Measurements from ENCODE around the gene RAB7B.

RAB7B gene

GRCh38 chr1:205950826-205951549 is 52.2 kb downstream of the RAB7B start:
- Histone ChIP-seq H3K4me3 (ENCODE audit: low read length) (no peak overlapping the region), H3K79me2 (ENCODE audit: low read length) (no peaks in the 10 kb centered on the region), H4K20me1 (ENCODE audit: insufficient read depth, low read length) (no peaks in the 10 kb centered on the region), H2AFZ (ENCODE audit: low read depth, low read length) (no peak overlapping the region), H3K27ac (ENCODE audit: low read length) (no peak overlapping the region), H3K36me3 (replicated peaks; ENCODE audit: low read depth, low read length) (no peaks in the 10 kb centered on the region), H3K4me1 (ENCODE audit: low read length) (peaks cover 12% of the 10 kb centered on the region), H3K9ac (ENCODE audit: low read length) (no peak overlapping the region), H3K9me3 (ENCODE audit: insufficient read depth, low read length) (no peaks in the 10 kb centered on the region), H3K4me2 (ENCODE audit: low read length) (no peak overlapping the region), H3K27me3 (ENCODE audit: low read depth, low read length) (peaks cover 26% of the 10 kb centered on the region)
- TF ChIP-seq CTCF (IDR thresholded peaks at IDR 0.05; ENCODE audit: low read depth, low read length): no peak

DNA sequence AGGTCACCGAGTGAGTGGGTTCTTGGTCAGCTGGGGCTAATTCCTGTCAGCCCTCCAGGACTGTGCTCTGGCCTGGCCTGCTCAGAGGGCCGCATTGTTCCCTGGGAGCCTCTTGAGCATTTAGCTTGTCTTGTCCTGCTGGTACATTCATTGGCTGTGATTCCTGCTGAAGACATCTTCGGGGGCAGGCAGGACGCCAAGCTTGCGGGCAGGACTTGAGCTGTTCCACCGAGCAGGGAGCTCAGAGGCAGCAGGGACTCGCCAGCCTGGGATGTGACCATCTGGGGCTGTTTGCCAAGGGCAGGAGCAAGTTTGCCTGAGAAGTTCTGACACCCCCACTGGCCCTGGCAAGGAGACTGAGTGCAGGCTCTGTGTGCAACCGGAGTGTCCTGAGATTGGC is 52.9 kb downstream of the RAB7B start:
- Histone ChIP-seq H3K9ac (ENCODE audit: low read length) (no peak overlapping the region), H4K20me1 (ENCODE audit: insufficient read depth, low read length) (no peaks in the 10 kb centered on the region), H3K36me3 (replicated peaks; ENCODE audit: low read depth, low read length) (no peaks in the 10 kb centered on the region), H3K27me3 (ENCODE audit: low read depth, low read length) (peaks cover 29% of the 10 kb centered on the region), H2AFZ (ENCODE audit: low read depth, low read length) (no peak overlapping the region), H3K4me2 (ENCODE audit: low read length) (no peak overlapping the region), H3K79me2 (ENCODE audit: low read length) (no peaks in the 10 kb centered on the region), H3K9me3 (ENCODE audit: insufficient read depth, low read length) (no peaks in the 10 kb centered on the region), H3K27ac (ENCODE audit: low read length) (no peak overlapping the region), H3K4me3 (ENCODE audit: low read length) (no peak overlapping the region), H3K4me1 (ENCODE audit: low read length) (peaks cover 12% of the 10 kb centered on the region)
- TF ChIP-seq CTCF (IDR thresholded peaks at IDR 0.05; ENCODE audit: low read depth, low read length): no peak
- TF ChIP-seq EZH2phosphoT487 (IDR thresholded peaks at IDR 0.05; ENCODE audit: low read depth): no peak

- no peaks in the 10 kb centered on the region for H3K9me3 ChIP-seq (ENCODE audit: insufficient read depth, low read length)
- H3K36me3 ChIP-seq (replicated peaks; ENCODE audit: low read depth, low read length): no peaks in the 10 kb centered on the region
- H3K4me3 ChIP-seq (ENCODE audit: low read length): no peak overlapping the region
- no peak overlapping the region for H2AFZ ChIP-seq (ENCODE audit: low read depth, low read length)
- H3K4me2 ChIP-seq (ENCODE audit: low read length): no peak overlapping the region
- peaks cover 29% of the 10 kb centered on the region for H3K27me3 ChIP-seq (ENCODE audit: low read depth, low read length)
- TF ChIP-seq CTCF (IDR thresholded peaks at IDR 0.05; ENCODE audit: low read depth, low read length): no peak
- TF ChIP-seq EZH2phosphoT487 (IDR thresholded peaks at IDR 0.05; ENCODE audit: low read depth): no peak
- H3K4me1 ChIP-seq (ENCODE audit: low read length): peaks cover 12% of the 10 kb centered on the region
- no peaks in the 10 kb centered on the region for H4K20me1 ChIP-seq (ENCODE audit: insufficient read depth, low read length)
- no peak overlapping the region for H3K9ac ChIP-seq (ENCODE audit: low read length)
- no peaks in the 10 kb centered on the region for H3K79me2 ChIP-seq (ENCODE audit: low read length)
- no peak overlapping the region for H3K27ac ChIP-seq (ENCODE audit: low read length)
These were observed 53.4 kb downstream of the RAB7B start for GRCh38 chr1:205949753-205950152.

DNA sequence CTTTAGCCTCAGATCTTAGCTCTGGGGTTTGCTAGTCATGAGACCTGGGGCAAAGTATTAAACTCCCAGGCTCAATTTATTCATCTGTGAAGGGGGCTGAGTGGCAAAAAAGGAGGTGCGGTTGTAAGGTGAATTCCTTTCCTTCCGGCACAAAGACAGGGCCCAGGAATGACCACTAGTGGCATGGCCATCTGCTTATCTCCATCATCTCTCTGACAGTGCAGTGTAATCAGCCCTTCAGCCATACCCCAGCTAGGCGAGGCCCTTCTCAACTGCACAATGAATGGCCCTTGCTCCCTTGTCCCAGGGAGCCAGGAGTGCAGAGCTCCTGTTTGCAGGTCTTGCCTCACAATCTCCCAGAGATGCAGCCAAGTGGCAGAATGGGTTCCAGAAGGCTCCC is 54.3 kb downstream of the RAB7B start:
- H3K4me2 ChIP-seq (ENCODE audit: low read length): no peak overlapping the region
- H3K9ac ChIP-seq (ENCODE audit: low read length): no peak overlapping the region
- H3K4me1 ChIP-seq (ENCODE audit: low read length): peaks cover 12% of the 10 kb centered on the region
- no peaks in the 10 kb centered on the region for H3K9me3 ChIP-seq (ENCODE audit: insufficient read depth, low read length)
- no peak overlapping the region for H2AFZ ChIP-seq (ENCODE audit: low read depth, low read length)
- no peak overlapping the region for H3K27ac ChIP-seq (ENCODE audit: low read length)
- TF ChIP-seq EZH2phosphoT487 (IDR thresholded peaks at IDR 0.05; ENCODE audit: low read depth) (no peak), CTCF (IDR thresholded peaks at IDR 0.05; ENCODE audit: low read depth, low read length) (no peak)
- no peaks in the 10 kb centered on the region for H3K79me2 ChIP-seq (ENCODE audit: low read length)
- no peaks in the 10 kb centered on the region for H4K20me1 ChIP-seq (ENCODE audit: insufficient read depth, low read length)
- H3K36me3 ChIP-seq (replicated peaks; ENCODE audit: low read depth, low read length): no peaks in the 10 kb centered on the region
- H3K4me3 ChIP-seq (ENCODE audit: low read length): no peak overlapping the region
- H3K27me3 ChIP-seq (ENCODE audit: low read depth, low read length): peaks cover 35% of the 10 kb centered on the region

Data from OCI-LY3 (cell line).